Motor neuron (in vitro differentiated cells): ENCODE data around the gene EYA2. TPM values are rescaled to one million over a fixed set of nuclear protein-coding genes. Genes with fewer than 3 reads are reported as not detected.

Source experiments
- ATAC-seq, 8 experiments: fragments of 200-7000 bp; cut with Tn5 transposase; replicated peaks in 6 of 8; 2 replicates each; pipeline ENCODE4 v1.8.0; 2021; ENCODE audit warnings: mild to moderate bottlenecking in 8 of 8, moderate library complexity in 8 of 8
- H3K27ac ChIP-seq, 2 donors: fragments of 250-450 bp; sonication (Bioruptor Pico); 2 replicates each; pipeline ENCODE4 v1.9.0; 2021; ENCODE audit warnings: antibody characterized with exemption in 2 of 2, mild to moderate bottlenecking in 2 of 2, moderate library complexity in 1 of 2
- H3K4me1 ChIP-seq, 2 donors: fragments of 250-450 bp; sonication (Bioruptor Pico); replicated peaks in 1 of 2; 2 replicates each; pipeline ENCODE4 v1.6.1; 2021; ENCODE audit warnings: antibody characterized with exemption in 2 of 2, mild to moderate bottlenecking in 2 of 2, moderate library complexity in 1 of 2
- H3K4me3 ChIP-seq, 5 donors: fragments of 250-450 bp; sonication (Bioruptor Pico); 2 replicates each; pipeline ENCODE4 v1.9.0; 2021; ENCODE audit warnings: antibody characterized with exemption in 5 of 5, mild to moderate bottlenecking in 5 of 5, moderate library complexity in 4 of 5
- WGBS, 10 experiments: fragments of 450-650 bp; shearing (Covaris generic); methylation state at CpG; one replicate each; pipeline ENCODE4 v1.0.0; 2022; 5-methylcytosine and 5-hydroxymethylcytosine counted together
- in situ Hi-C, 9 experiments: fragments of 400-800 bp; cut with MboI; loops; one replicate each; pipeline ENCODE4 v1.15.0; 2021; ENCODE audit warnings: low sequenced_read_pairs in 9 of 9, low pct_unique_long_range_greater_than_20kb in 2 of 9; ENCODE audit not compliant: unreplicated experiment in 9 of 9
- total RNA-seq, 8 experiments: library from RNA; unstranded; fragments of 300-600 nt; gene quantifications; 2 replicates each; pipeline versions ENCODE4 v1.2.3 to v1.2.4, GENCODE V29; 2022

The EYA2 gene
- total RNA-seq, 8 experiments from 2014 or later: 0.18 to 7.5 (median 1.9) TPM; not detected in 1

- in situ Hi-C loops: no loop called here
- H3K27ac ChIP-seq: no peak overlapping the region
- H3K4me3 ChIP-seq: no peak overlapping the region
- ATAC-seq: peak in 2 of 8 experiments; percentile 13 to 63
- peaks cover 0 to 9% of the 10 kb centered on the region in 2 donors for H3K4me1 ChIP-seq
- WGBS, 10 experiments: 4 to 90% (median 62%) methylated on average over 1 to 10 of the region's 13 CpGs
Measured at GRCh38 chr20:47097691-47098622, 203.3 kb downstream of the EYA2 start.

- peaks cover 0 to 9% of the 10 kb centered on the region in 2 donors for H3K4me1 ChIP-seq
- ATAC-seq: no peak
- H3K4me3 ChIP-seq: no peak overlapping the region
- no peak overlapping the region for H3K27ac ChIP-seq
- 56 to 100% (median 88%) methylated on average over 1 to 5 of the region's 7 CpGs; no CpG with 5 or more reads in 3 of the 10 experiments for WGBS, 10 experiments
- in situ Hi-C loops: no loop called here
Measured at GRCh38 chr20:47099093-47099492, 204.4 kb downstream of the EYA2 start.

- no peak overlapping the region for H3K4me3 ChIP-seq
- peaks cover 0 to 9% of the 10 kb centered on the region in 2 donors for H3K4me1 ChIP-seq
- in situ Hi-C loops: no loop called here
- ATAC-seq: no peak
- WGBS, 10 experiments: 3 to 100% (median 86%) methylated on average over 1 to 5 of the region's 6 CpGs
- no peak overlapping the region for H3K27ac ChIP-seq
Measured at GRCh38 chr20:47099825-47100441, 205.3 kb downstream of the EYA2 start.

GRCh38 chr20:47102629-47103028 lies 208.0 kb downstream of the EYA2 start:
- no peak for ATAC-seq
- Histone ChIP-seq H3K4me1 (peaks cover 0 to 3% of the 10 kb centered on the region in 2 donors), H3K4me3 (no peak overlapping the region), H3K27ac (no peak overlapping the region)
- 0 to 75% (median 40%) methylated on average over 1 to 2 of the region's 2 CpGs; no CpG with 5 or more reads in 2 of the 10 experiments for WGBS, 10 experiments
- in situ Hi-C loops: no loop called here

GRCh38 chr20:47106786-47107185 lies 212.1 kb downstream of the EYA2 start:
- 0 to 83% (median 68%) methylated on average over 1 to 5 of the region's 7 CpGs; no CpG with 5 or more reads in 5 of the 10 experiments for WGBS, 10 experiments
- no peaks in the 10 kb centered on the region for H3K4me1 ChIP-seq
- in situ Hi-C loops: no loop called here
- H3K27ac ChIP-seq: no peak overlapping the region
- no peak overlapping the region for H3K4me3 ChIP-seq
- ATAC-seq: peak in 1 of 8 experiments; percentile 57

- Histone ChIP-seq H3K27ac (no peak overlapping the region), H3K4me3 (no peak overlapping the region), H3K4me1 (peaks cover 0 to 10% of the 10 kb centered on the region in 2 donors)
- 35 to 100% (median 71%) methylated on average over 1 to 3 of the region's 3 CpGs; no CpG with 5 or more reads in 1 of the 10 experiments for WGBS, 10 experiments
- in situ Hi-C loops: no loop called here
- ATAC-seq: no peak
Measured at GRCh38 chr20:47108994-47109393, 214.4 kb downstream of the EYA2 start.

GRCh38 chr20:47110819-47111218 lies 216.2 kb downstream of the EYA2 start:
- 33 to 90% (median 73%) methylated on average over 1 of the region's 1 CpG; no CpG with 5 or more reads in 6 of the 10 experiments for WGBS, 10 experiments

GRCh38 chr20:47111576-47111975 lies 216.9 kb downstream of the EYA2 start:
- Histone ChIP-seq H3K4me3 (no peak overlapping the region), H3K4me1 (peaks cover 0 to 11% of the 10 kb centered on the region in 2 donors), H3K27ac (no peak overlapping the region)
- ATAC-seq: no peak
- in situ Hi-C loops: no loop called here
- 18 to 100% (median 88%) methylated on average over 1 to 3 of the region's 5 CpGs; no CpG with 5 or more reads in 1 of the 10 experiments for WGBS, 10 experiments

More at GRCh38 chr20:47110819-47111218, 216.2 kb downstream of the EYA2 start:
- in situ Hi-C loops: no loop called here
- no peak overlapping the region for H3K4me3 ChIP-seq
- peaks cover 0 to 11% of the 10 kb centered on the region in 2 donors for H3K4me1 ChIP-seq
- ATAC-seq: no peak
- no peak overlapping the region for H3K27ac ChIP-seq

GRCh38 chr20:47113362-47114109 lies 218.9 kb downstream of the EYA2 start:
- ATAC-seq: peak in 5 of 8 experiments; percentile 33 to 74 (median 65)
- peak overlapping the region in 1 of 2 donors; percentile 71 for H3K27ac ChIP-seq
- no peak overlapping the region for H3K4me3 ChIP-seq
- WGBS, 10 experiments: 20 to 100% (median 65%) methylated on average over 1 to 4 of the region's 5 CpGs; no CpG with 5 or more reads in 2 of the 10 experiments
- H3K4me1 ChIP-seq: peaks cover 6 to 16% of the 10 kb centered on the region in 2 donors
- in situ Hi-C loops: no loop called here

- no peak overlapping the region for H3K4me3 ChIP-seq
- WGBS, 10 experiments: 0 to 100% (median 69%) methylated on average over 1 to 4 of the region's 4 CpGs; no CpG with 5 or more reads in 4 of the 10 experiments
- no peak overlapping the region for H3K27ac ChIP-seq
- no peak for ATAC-seq
- peaks cover 8 to 16% of the 10 kb centered on the region in 2 donors for H3K4me1 ChIP-seq
- in situ Hi-C loops: no loop called here
Measured at GRCh38 chr20:47115694-47116093, 221.1 kb downstream of the EYA2 start.

GRCh38 chr20:47117371-47117770 lies 222.7 kb downstream of the EYA2 start:
- Histone ChIP-seq H3K4me1 (peaks cover 8 to 16% of the 10 kb centered on the region in 2 donors), H3K27ac (no peak overlapping the region), H3K4me3 (no peak overlapping the region)
- in situ Hi-C loops: no loop called here
- 24 to 94% (median 70%) methylated on average over 2 to 10 of the region's 16 CpGs; no CpG with 5 or more reads in 1 of the 10 experiments for WGBS, 10 experiments
- no peak for ATAC-seq

- in situ Hi-C loops: no loop called here
- WGBS, 10 experiments: 4 to 53% (median 31%) methylated on average over 1 to 4 of the region's 4 CpGs
- peak in 1 of 8 experiments; percentile 22 for ATAC-seq
- Histone ChIP-seq H3K4me1 (peaks cover 8 to 16% of the 10 kb centered on the region in 2 donors), H3K4me3 (no peak overlapping the region), H3K27ac (no peak overlapping the region)
Measured at GRCh38 chr20:47117773-47118172, 223.1 kb downstream of the EYA2 start.
